Measurements from ENCODE around the gene ZKSCAN7.

- TF ChIP-seq POLR2A (IDR thresholded peaks at IDR 0.05), result no peak
- TF ChIP-seq CTCF (IDR thresholded peaks at IDR 0.05), result no peak
Observed at GRCh38 chr3:44535364-44535763, 19.6 kb upstream of the ZKSCAN7 start.

Data from esophagus squamous epithelium (tissue), 4 donors.